RKO (cell line): ENCODE measurements around the gene MICU2.

ENCODE experiments used
- DNase-seq: peaks from one replicate; pipeline ENCODE4 v3.0.0-alpha.2; 2016; ENCODE audit warnings: low spot score

MICU2 gene

DNA sequence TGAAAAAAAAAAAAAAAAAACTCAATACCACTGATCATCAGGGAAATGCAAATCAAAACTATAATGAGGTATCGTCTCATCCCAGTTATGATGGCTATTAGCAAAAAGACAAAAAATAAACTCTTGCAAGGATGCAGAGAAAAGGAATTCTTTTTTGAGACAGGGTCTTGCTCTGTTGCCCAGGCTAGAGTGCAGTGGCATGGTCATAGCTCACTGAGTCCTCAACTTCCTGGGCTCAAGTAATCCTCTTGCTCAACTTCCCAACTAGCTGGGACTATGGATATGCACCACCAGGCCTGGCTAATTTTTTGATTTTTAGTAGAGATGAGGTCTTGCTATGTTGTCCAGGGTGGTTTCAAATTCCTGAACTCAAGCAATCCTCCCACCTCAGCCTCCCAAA is 59.5 kb downstream of the MICU2 start:
- no peak for DNase-seq

DNA sequence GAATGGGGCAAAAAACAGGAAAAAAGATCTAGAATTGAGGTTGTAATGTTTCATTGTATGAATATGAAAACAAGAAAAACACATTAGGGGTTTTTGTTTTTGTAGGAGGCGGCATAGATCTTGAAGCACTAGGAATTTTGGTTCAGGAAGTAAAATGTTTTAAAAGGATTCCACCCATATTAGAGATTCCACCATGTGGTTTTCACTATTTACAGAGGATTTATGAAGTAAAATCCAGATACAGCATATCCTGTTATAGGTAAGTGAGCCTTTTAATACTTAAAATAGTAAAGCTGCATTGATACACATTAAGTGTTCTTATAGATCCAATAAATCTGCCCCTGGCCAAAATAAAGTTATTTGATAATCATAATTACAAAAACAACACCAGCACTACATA is 61.4 kb downstream of the MICU2 start:
- no peak for DNase-seq

DNA sequence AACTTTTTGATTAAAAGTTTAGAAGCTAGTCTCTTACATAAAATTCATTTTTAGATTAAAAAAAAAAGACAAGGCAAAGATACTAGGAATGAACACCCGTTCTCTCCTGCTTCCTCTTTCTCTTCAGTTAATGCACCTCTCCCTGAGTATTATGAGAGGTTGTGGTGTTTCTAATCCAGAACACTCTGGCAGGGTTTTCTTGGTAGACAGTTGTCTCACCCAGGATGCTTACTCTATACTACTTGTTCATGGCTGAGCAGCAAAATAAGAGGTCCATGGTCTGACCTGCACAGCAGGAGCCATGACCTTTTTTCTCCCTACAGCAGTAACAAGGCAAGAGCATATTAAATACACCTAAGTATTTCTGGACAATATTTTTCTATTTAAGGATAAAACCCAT is 62.0 kb downstream of the MICU2 start:
- DNase-seq, result no peak

DNA sequence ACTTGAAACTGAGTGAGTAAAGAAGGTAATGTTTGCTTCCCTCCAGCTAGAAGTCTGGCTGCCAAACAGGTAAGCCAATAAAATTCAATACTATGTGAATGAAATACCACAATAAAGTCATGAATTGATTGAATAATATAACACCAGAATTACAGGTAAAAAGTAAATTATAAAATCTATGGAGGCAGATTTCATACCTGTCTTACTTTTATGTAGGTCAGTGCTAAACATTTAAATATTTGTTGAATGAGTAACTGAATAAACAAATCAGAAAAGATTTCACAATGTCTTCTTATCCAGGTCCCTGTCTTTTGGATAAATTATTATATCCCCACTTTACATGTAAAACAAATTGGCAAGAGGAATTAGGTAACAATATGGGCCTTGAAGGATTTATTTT is 62.7 kb downstream of the MICU2 start:
- DNase-seq, result no peak

DNA sequence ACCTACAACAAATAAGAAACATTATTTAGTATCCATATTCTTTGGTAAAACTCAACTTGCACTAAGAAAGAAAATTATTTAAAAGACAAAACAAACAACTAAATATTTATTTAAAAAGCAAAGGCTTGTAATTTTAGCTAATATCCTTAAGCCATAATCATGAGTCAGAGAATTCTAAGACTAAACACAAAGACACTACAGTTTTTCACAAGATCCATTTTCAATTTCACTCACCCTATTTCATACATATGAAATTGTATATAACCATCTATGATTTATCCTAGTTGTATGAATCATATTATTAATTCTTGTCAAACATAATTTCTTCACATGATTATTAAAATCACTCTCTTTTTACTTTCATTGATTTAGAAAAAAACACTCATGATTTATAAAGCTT is 64.3 kb downstream of the MICU2 start:
- no peak for DNase-seq

DNA sequence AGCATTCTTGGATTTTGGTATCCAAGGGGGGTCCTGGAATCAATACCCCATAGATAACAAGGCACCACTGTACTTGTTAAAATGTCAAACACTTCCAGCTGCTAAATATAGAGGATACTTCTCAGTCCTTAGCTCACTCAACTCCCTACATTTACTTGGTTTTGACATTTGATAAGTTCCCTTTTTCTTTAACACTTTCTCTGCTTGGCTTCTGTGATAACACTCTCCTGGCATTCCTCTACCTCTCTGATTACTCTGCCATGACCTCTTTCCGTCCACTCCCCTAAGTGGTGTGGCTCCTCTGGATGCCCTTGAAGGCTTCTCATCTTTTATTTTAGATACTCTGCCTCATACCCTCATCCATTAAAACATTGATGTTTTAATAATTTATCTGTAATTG is 65.2 kb downstream of the MICU2 start:
- no peak for DNase-seq

DNA sequence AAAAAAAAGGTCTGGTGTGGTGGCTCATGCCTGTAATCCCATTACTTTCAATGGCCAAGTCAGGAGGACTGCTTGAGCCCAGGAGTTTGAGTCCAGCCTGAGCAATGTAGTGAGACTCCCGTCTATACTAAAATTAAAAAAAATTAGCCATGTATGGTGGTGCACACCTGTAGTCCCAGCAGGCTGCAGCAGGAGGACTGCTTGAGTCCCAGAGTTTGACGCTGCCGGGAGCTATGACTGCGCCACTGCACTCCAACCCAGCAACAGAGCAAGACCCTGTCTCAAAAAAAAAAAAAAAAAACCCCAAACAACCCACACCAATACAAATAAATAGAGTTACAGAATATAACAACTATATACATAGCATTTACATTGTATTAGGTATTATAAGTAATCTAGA is 65.7 kb downstream of the MICU2 start:
- DNase-seq, result no peak

DNA sequence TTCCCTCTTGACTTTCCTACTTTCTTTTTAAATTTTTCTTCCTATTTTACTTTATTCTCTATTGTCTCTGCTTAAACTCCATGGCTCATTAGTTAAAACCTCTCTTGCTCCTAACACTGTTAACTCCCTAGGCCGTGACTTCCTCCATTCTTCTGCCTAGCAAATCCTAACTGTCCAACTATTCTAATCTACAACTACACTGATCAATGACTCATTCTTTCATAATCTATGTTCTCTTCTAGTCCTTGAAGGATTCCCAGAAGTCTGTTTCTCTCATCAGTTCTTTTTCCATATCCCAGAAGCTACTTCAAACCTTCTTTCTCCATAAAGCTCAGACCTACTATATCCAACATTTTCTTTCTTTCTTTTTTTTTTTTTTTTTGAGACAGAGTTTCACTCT is 66.9 kb downstream of the MICU2 start:
- no peak for DNase-seq

DNA sequence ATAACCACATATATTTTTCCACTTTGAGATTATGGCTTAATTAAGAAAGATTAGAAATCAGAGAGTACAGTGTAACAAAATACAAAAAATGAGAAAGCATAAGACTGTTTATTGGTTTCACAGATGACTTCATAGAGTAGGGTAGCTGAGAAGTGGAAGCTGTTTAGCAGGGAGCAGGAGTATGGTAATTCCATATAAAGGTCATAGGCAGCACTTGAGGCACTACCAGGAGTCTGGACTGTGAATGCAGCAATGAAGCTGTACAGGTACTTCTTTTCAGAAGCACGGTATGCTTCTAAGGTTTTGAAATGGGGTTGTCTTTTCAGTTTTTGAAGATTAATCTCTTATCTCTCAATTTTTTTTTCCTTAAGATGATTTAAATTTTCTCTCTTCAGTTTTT is 69.2 kb downstream of the MICU2 start:
- no peak for DNase-seq

DNA sequence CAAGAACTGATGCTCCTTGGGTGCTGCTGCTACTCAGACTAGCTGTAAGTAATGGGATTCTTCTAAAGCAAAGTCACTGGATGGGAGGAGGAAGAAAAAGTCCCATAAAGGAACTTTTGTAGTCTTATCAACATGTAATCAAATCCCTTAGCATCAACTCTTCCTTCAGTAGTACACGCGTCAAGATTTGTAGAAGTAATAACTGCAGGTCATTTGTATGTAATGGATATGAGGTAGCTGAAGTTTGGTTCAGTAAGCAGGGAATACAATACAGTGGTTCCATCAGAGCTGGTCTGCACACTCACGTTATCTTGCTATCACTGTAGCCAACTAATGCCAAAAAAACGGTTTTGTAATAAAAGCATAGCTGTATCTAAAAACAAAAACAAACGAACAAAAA is 72.5 kb downstream of the MICU2 start:
- no peak for DNase-seq

DNA sequence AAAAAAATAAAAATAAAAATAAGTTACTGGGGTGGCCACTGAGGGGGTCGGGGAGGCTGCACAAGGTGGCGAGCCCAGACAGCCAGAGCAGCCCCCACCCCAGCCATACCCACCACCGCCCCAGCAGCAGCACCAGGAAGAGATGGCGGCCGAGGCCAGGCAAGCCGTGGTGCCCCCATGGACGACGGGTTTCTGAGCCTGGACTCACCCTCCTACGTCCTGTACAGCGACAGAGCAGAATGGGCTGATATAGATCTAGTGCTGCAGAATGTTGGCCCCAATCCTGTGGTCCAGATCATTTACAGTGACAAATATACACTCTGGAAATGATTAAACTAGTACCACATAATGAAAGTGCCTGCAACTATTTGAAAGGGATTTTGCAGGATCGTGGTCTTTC is 73.3 kb downstream of the MICU2 start:
- DNase-seq, result no peak

DNA sequence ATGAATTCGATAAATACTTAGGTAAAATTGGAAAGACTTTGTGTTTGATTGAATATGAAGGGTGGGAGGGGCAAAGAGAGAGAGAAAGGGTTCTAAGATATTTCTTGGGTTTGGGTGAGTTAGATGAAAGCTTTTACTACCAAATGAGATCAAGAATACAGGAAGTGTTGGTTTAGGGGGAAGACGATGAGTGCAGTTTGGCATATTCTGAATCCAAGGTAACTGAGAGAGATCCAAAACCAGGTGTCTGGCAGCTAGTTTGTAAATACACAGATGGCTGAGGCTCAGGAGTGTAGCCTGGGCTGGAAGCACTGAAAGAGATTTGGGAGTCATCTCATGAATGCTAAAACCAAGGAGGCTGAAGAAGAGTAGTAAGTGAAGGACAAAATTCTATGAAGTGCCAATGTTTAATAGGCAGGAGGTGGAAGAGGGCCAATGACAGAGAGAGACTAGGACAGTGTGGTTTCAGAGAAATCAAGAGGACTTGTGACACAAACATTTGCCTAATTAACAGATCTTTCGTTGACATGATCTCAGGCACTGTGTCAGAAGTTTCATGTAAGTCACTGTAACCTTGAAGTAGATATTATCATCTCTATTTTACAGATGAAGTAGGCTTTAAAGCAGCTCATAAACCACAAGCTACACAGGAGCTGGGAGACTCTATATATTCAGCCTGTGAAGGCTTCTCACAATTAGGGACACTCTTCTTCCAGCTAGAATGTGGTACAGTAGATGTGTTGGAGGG is 74.7 kb downstream of the MICU2 start:
- no peak for DNase-seq

DNA sequence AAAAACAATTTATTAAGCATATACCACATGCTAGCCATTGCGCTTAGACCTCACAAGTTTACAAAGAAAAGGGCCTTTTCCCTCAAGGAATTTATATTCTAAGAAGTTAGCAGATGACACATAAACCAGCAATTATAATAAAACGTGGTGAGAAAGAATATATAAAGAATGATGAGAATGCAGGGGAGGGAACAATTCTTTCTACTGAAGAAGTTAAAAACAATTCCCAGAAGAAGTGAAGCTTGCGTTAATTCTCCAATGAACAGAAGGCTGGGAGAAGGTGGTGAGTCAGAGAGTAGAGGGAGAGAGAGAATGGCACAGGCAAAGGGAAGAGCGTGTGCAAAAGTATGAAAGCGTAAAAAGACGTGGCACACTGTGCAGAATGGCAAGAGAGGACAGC is 75.4 kb downstream of the MICU2 start:
- no peak for DNase-seq

DNA sequence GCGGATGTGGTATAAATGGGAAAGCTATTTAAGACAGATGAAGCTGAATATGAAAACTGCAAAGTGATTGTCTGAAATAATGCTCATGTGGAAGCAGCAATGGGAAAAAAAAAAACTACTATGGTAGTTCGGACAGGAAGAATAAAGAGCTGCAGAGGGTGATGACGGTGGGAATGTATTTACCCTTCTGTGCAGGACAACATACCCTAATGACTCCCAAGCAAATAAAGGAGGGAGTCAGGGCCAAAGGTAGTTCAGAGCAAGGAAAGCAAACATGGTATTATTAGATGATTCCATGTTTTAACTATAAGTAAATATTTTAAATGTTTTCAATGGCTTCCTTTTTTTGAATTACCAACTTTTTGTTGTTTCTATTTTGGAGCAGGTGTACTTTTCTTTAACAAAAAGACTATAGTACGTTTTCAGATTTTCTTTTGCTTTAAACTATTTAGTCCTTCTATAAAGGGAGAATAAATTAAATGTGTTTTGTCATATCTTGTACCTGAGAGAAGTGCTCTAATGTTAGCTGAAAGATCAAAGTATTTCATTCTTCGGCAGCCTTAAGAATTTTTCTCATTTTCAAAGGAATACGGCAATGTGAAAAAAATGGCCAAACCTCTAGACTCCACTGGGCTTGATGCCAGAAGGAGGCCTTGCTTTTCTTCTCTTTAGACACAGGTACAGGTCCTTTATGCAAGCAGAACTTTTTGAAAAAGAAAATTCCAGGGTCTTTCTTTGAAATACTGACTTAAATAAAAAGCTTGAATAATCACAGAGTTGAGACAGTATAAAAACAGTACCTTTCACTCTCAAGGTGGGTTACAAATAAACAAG is 77.0 kb downstream of the MICU2 start:
- no peak for DNase-seq

DNA sequence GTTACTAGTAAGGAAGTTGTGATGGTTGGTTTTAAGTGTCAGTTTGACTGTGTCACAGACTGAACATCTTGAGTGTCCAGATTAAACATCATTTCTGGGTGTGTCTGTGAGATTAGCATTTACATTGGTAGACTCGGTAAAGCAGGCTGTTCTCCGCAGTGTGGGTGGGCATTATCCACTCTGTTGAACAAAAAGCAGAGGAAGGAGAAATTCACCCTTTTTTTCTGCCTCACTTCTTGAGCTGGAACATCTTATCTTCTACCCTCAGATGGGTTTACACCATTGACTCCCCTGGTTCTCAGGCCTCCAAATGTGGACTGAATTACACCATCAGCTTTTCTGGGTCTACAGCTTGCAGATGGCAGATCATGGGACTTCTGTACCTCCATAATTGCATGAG is 81.1 kb downstream of the MICU2 start:
- DNase-seq, result no peak

DNA sequence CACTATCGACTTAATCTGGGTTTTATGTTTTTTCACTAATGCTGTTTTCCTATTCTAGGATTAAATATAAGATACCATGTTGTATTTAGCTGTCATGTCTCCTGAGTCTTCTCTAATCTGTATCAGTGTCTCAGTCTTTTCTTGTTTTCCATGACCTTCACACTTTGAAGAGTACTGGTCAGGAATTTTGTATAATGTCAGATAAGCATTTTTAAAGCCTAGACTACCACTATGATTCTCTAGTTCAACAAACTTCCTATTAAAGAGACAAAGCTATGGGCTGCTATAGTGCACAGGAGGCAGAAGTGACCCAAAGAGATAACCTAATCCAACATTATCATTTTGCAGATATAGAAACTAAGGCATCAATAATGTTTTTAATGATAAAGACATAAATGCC is 81.8 kb downstream of the MICU2 start:
- no peak for DNase-seq

DNA sequence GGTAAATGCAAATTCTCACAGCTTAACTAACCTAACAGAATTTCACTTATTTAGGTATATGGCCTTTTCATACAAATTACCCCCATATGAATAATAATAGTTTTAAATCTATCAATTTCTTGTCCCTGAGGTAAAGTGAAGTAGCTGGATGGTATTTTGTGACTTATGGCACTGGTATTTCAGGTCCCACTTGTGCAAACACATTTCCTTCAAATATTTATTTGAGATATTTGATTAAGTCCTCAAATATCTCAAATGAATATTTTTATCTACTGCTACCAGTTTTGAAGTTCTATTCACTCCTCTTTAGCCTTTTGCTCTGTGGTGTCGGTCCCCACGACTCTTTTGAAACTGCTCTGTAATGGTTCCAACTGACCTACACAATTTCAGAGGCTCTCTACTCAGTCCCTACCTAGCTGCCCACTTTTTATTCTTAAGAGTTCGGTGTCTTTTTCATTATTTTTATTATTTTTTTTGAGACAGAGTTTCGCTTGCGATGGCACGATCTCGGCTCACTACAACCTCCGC is 85.3 kb downstream of the MICU2 start:
- no peak for DNase-seq

DNA sequence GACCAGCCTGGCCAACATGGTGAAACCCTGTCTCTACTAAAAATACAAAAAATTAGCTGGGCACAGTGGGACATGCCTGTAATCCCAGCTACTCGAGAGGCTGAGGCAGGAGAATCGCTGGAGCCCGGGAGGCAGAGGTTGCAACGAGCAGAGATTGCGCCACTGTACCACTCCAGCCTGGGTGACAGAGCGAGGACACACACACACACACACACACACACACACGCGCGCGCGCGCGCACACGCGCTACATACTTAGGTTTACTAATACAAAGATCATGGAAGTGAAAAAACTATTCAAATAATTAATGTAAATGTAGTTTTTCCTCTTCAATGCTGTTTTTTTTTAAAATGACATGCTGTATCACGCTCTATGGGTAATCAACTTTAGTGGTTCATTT is 86.4 kb downstream of the MICU2 start:
- no peak for DNase-seq

DNA sequence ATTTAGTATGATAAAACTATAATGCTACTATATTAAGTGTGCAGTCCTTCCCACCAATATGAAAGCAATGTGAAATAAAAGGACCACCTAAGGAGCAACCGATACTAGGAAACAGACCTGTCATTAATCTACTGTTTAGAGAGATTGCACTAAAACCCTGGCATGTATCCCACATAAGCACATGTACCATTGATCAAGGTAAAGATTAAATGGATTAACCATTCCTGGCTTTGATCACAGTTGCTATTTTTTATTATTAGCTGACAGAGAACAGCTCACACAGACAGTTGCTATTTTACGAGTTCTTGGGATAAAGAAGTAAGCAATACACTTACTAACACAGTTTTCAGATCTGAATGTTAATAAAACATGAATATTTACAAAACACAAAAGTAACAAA is 87.2 kb downstream of the MICU2 start:
- DNase-seq, result no peak

DNA sequence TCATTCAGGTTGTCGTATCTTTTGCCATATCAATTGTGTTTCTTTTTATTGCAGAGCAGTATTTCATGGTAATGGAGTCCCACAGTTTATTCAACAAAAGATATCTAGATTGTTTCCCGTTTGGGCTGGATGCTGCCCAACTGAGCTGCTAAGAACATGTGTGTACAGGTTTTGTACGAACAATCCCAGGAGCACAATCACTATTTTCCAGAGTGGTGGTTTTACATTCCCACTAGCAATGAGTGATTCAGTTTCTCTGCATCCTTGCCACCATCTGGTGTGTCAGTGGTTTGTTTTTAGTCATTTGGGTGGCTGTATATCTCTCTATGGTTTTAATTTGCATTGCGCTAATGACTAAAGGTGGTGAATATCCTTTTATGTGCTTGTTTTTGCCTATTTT is 92.1 kb downstream of the MICU2 start:
- DNase-seq, result no peak

DNA sequence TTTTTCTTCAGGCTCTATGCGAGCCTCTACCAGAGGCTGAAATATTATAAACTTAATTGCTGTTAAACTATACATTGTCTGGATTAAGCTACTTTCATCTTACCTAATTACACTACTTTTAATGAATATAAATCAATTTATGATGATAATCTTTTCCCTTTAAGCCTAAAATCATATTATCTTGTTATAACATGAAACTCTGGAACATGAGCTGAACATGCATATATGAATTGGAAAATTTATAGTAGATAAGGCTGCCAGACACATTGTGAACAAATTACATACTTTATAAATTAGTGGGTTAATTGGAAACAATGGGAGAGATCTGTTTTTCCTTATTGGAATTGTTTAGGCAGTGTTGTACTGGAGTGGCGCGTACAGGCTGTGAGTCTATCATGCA is 99.6 kb downstream of the MICU2 start:
- DNase-seq, result no peak

DNA sequence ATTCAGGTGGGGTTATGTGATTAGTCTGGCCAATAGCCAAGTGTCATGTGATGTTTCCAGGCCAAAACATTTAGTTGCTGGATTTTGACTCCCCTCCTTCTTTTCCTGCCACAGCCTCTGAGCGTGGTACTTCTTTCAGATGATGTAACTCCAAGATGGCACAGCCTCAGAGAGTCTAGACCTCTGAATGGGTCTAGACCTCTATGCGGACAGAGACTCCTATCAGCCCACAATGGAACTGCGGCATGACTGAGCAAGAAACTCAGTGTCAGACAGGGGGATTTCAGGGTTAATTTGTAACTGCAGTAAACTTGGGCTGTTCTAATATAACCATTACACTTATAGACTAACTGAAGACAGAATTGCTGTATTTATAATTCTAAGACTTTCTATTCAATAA is 102.3 kb downstream of the MICU2 start:
- DNase-seq, result no peak

DNA sequence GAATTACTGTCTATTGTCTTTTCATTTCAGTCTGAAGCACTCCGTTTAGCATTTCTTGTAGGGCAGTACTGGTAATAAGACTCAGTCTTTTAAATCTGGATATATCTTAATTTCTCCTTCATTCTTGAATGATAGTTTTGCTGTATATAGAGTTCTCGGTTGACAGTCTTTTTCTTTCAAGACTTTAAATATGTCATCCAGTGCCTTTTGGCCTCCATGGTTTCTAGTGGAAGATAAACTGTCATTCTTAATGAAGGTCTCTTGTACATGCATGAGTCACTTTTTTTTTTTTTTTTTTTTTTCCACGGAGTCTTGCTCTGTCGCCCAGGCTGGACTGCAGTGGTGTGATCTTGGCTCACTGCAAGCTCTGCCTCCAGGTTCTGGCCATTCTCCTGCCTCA is 117.6 kb downstream of the MICU2 start:
- no peak for DNase-seq

DNA sequence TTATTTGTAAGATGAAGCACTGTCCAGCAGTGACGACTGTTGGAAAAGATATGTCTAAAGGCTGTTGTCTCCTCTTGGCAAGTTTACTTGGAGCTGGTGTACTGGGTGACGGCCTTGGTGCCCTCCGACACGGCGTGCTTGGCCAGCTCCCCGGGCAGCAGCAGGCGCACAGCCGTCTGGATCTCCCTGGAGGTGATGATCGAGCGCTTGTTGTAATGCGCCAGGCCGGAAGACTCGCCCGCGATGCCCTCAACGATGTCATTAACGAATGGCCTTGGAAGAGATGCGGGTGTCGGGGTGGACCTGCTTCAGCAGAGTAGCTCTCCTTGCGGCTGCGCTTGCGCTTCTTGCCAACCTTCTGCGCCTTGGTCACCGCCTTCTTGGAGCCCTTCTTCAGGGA is 120.2 kb downstream of the MICU2 start:
- no peak for DNase-seq
